Loucy (cell line): ENCODE results near the gene MRGPRE.

Experiments used
- CTCF ChIP-seq: fragments of 200-600 bp; sonication (generic); conservative IDR thresholded peaks from 2 replicates; pipeline ENCODE4 v1.5.1; 2014; ENCODE audit warnings: mild to moderate bottlenecking, antibody characterized with exemption, low read length
- EZH2phosphoT487 ChIP-seq: fragments of 200-600 bp; IDR thresholded peaks from 2 replicates; pipeline ENCODE4 v1.6.1; 2018; ENCODE audit warnings: antibody characterized with exemption, mild to moderate bottlenecking, moderate library complexity, borderline replicate concordance

GRCh38 chr11:3232956-3233355 lies 739 bp upstream of the MRGPRE start:
- no peak for TF ChIP-seq CTCF
- TF ChIP-seq EZH2phosphoT487, result no peak
